Skin epidermis (tissue), 12 donors: ENCODE data around the gene PDLIM7.
A peak's percentile ranks its signal among the peaks of the same experiment; 100 is the strongest.

Experiments
- H3K27ac ChIP-seq, 21 experiments: fragments of 200-600 bp; sonication (generic) in 11 of 21; one replicate each; pipeline ENCODE4 v1.5.0; 2020; ENCODE audit warnings: mild to moderate bottlenecking in 3 of 21, inconsistent platforms in 2 of 21, moderate library complexity in 2 of 21
- H3K4me3 ChIP-seq, 7 experiments: fragments of 200-600 bp; sonication (generic) in 2 of 7; one replicate each; pipeline ENCODE4 v1.5.0; 2020; ENCODE audit warnings: inconsistent platforms in 2 of 7, mild to moderate bottlenecking in 2 of 7, moderate library complexity in 1 of 7

Gene PDLIM7

GRCh38 chr5:177526791-177527190 lies 29.4 kb upstream of the PDLIM7 start:
- H3K4me3 ChIP-seq, result no peak overlapping the region
- no peak overlapping the region for H3K27ac ChIP-seq

- no peak overlapping the region for H3K27ac ChIP-seq
Measured at GRCh38 chr5:177526191-177526590, 28.8 kb upstream of the PDLIM7 start.

GRCh38 chr5:177524941-177525655 lies 27.7 kb upstream of the PDLIM7 start:
- H3K4me3 ChIP-seq, result no peak overlapping the region
- peak overlapping the region in 5 of 21 experiments; percentile 6 to 39 (median 29) for H3K27ac ChIP-seq

More at GRCh38 chr5:177526191-177526590, 28.8 kb upstream of the PDLIM7 start:
- H3K4me3 ChIP-seq, result no peak overlapping the region

- peak overlapping the region in 6 of 21 experiments; percentile 6 to 39 (median 30) for H3K27ac ChIP-seq
- H3K4me3 ChIP-seq, result no peak overlapping the region
Measured at GRCh38 chr5:177524539-177524900, 27.1 kb upstream of the PDLIM7 start.

GRCh38 chr5:177523711-177524538 lies 26.5 kb upstream of the PDLIM7 start:
- peak overlapping the region in 4 of 21 experiments; percentile 6 to 43 (median 26) for H3K27ac ChIP-seq

GRCh38 chr5:177520916-177521513 lies 23.6 kb upstream of the PDLIM7 start:
- H3K4me3 ChIP-seq, result no peak overlapping the region
- H3K27ac ChIP-seq, result peak overlapping the region in 3 of 21 experiments; percentile 2 to 35 (median 9)

More at GRCh38 chr5:177523711-177524538, 26.5 kb upstream of the PDLIM7 start:
- H3K4me3 ChIP-seq, result no peak overlapping the region

GRCh38 chr5:177520271-177520670 lies 22.9 kb upstream of the PDLIM7 start:
- H3K27ac ChIP-seq, result peak overlapping the region in 2 of 21 experiments; percentile 9 to 26
- no peak overlapping the region for H3K4me3 ChIP-seq

GRCh38 chr5:177519463-177520235 lies 22.2 kb upstream of the PDLIM7 start:
- H3K4me3 ChIP-seq, result no peak overlapping the region
- peak overlapping the region in 1 of 21 experiments; percentile 26 for H3K27ac ChIP-seq

- peak within 1 kb of the TSS; percentile 68 to 95 (median 89) for H3K4me3 ChIP-seq
- H3K27ac ChIP-seq, result peak within 1 kb of the TSS; percentile 60 to 96 (median 88)
Measured at GRCh38 chr5:177516601-177517568, 19.5 kb upstream of the PDLIM7 start, which contains the start of gene DDX41. Gene DDX41 (minus strand): TSS chr5:177516961. CDS start chr5:177516945, 16 bp downstream.

- peak overlapping the region in 3 of 7 experiments; percentile 68 to 92 (median 82) for H3K4me3 ChIP-seq
- peak overlapping the region in 3 of 21 experiments; percentile 89 to 91 (median 89) for H3K27ac ChIP-seq
Measured at GRCh38 chr5:177515580-177515979, 18.2 kb upstream of the PDLIM7 start.

GRCh38 chr5:177514541-177514940 lies 17.1 kb upstream of the PDLIM7 start:
- no peak overlapping the region for H3K4me3 ChIP-seq
- H3K27ac ChIP-seq, result no peak overlapping the region

GRCh38 chr5:177513500-177513899 lies 16.1 kb upstream of the PDLIM7 start:
- Histone ChIP-seq H3K27ac (no peak overlapping the region), H3K4me3 (no peak overlapping the region)

- Histone ChIP-seq H3K4me3 (no peak overlapping the region), H3K27ac (no peak overlapping the region)
Measured at GRCh38 chr5:177512736-177513380, 15.5 kb upstream of the PDLIM7 start.

- Histone ChIP-seq H3K27ac (no peak overlapping the region), H3K4me3 (no peak overlapping the region)
Measured at GRCh38 chr5:177511796-177512675, 14.6 kb upstream of the PDLIM7 start.

- Histone ChIP-seq H3K27ac (peak overlapping the region in 10 of 21 experiments; percentile 37 to 88 (median 68)), H3K4me3 (no peak overlapping the region)
Measured at GRCh38 chr5:177511181-177511580, 13.8 kb upstream of the PDLIM7 start.

GRCh38 chr5:177510567-177511053 lies 13.2 kb upstream of the PDLIM7 start:
- H3K27ac ChIP-seq, result peak overlapping the region in 12 of 21 experiments; percentile 68 to 88 (median 75)

More at GRCh38 chr5:177510567-177511053, 13.2 kb upstream of the PDLIM7 start:
- no peak overlapping the region for H3K4me3 ChIP-seq
